Neural cell (in vitro differentiated cells): ENCODE results near the gene NOL4L. TPM values are rescaled to one million over a fixed set of nuclear protein-coding genes. Genes with fewer than 3 reads are reported as not detected.
"Not testable (repeated sequence)": the region's sequence is repeated elsewhere in the genome, so short reads cannot be mapped to it uniquely, and the experiment has no call there.

Experiments
- H2AFZ ChIP-seq: fragments of 200-600, 300-800 bp; sonication (generic), shearing (Covaris generic); 2 replicates; pipeline ENCODE4 v1.6.0; 2014; ENCODE audit warnings: low read depth, mild to moderate bottlenecking, antibody characterized with exemption, low read length, moderate library complexity
- H3F3A ChIP-seq: fragments of 200-600 bp; shearing (Covaris generic); 2 replicates; pipeline ENCODE4 v1.6.1; 2016; ENCODE audit warnings: mild to moderate bottlenecking, moderate library complexity, mixed read lengths, antibody characterized with exemption, low read length; ENCODE audit not compliant: insufficient read depth, poor library complexity, severe bottlenecking
- H3K27ac ChIP-seq: fragments of 200-600, 300-800 bp; sonication (generic), shearing (Covaris generic); 2 replicates; pipeline ENCODE4 v1.5.1; 2014; ENCODE audit warnings: mild to moderate bottlenecking, low read length, moderate library complexity
- H3K27me3 ChIP-seq: fragments of 300-800, 200-600 bp; sonication (generic), shearing (Covaris generic); 2 replicates; pipeline ENCODE4 v1.6.0; 2014; ENCODE audit warnings: mild to moderate bottlenecking, low read depth, low read length, moderate library complexity; ENCODE audit not compliant: insufficient read depth
- H3K36me3 ChIP-seq: fragments of 300-800, 200-600 bp; sonication (generic), shearing (Covaris generic); 2 replicates; pipeline ENCODE4 v1.5.1; 2014; ENCODE audit warnings: mild to moderate bottlenecking, antibody characterized with exemption, low read length, moderate library complexity; ENCODE audit not compliant: insufficient read depth
- H3K4me2 ChIP-seq: fragments of 300-800, 200-600 bp; sonication (generic), shearing (Covaris generic); 2 replicates; pipeline ENCODE4 v1.6.0; 2014; ENCODE audit warnings: mild to moderate bottlenecking, low read length
- H3K4me3 ChIP-seq: fragments of 300-800, 200-600 bp; sonication (generic), shearing (Covaris generic); 2 replicates; pipeline ENCODE4 v1.5.1; 2014; ENCODE audit warnings: mild to moderate bottlenecking, low read length, moderate library complexity
- H3K79me2 ChIP-seq: fragments of 200-600 bp; shearing (Covaris generic); replicated peaks from 2 replicates; pipeline ENCODE4 v1.6.0; 2014; ENCODE audit warnings: mild to moderate bottlenecking, low read length, moderate library complexity; ENCODE audit not compliant: insufficient read depth
- H3K9ac ChIP-seq: fragments of 300-800, 200-600 bp; sonication (generic), shearing (Covaris generic); 2 replicates; pipeline ENCODE4 v1.6.1; 2016; ENCODE audit warnings: mild to moderate bottlenecking, low read length, mixed read lengths
- H3K9me2 ChIP-seq: fragments of 200-600 bp; shearing (Covaris generic); 2 replicates; pipeline ENCODE4 v1.6.1; 2016; ENCODE audit warnings: mild to moderate bottlenecking, low read length, mixed read lengths; ENCODE audit not compliant: insufficient read depth
- H3K9me3 ChIP-seq: fragments of 200-600, 300-800 bp; sonication (generic), shearing (Covaris generic); 2 replicates; pipeline ENCODE4 v1.6.1; 2016; ENCODE audit warnings: mild to moderate bottlenecking, mixed run types, low read length, moderate library complexity, mixed read lengths
- H4K20me1 ChIP-seq: fragments of 200-600 bp; shearing (Covaris generic); 2 replicates; pipeline ENCODE4 v1.6.1; 2016; ENCODE audit warnings: mild to moderate bottlenecking, mixed run types; ENCODE audit not compliant: insufficient read depth
- EP300 ChIP-seq: fragments of 450-650 bp; conservative IDR thresholded peaks from 2 replicates; pipeline ENCODE4 v1.6.1; 2014; ENCODE audit warnings: antibody characterized with exemption, mild to moderate bottlenecking, moderate library complexity; ENCODE audit not compliant: poor library complexity, severe bottlenecking
- EZH2 ChIP-seq: fragments of 200-600, 300-800 bp; shearing (Covaris generic), sonication (generic); IDR thresholded peaks from 2 replicates; pipeline ENCODE4 v1.6.1; 2014; ENCODE audit warnings: antibody characterized with exemption, low read length, borderline replicate concordance, mild to moderate bottlenecking; ENCODE audit not compliant: insufficient read depth, poor library complexity, severe bottlenecking
- MXI1 ChIP-seq: fragments of 450-650 bp; conservative IDR thresholded peaks from 2 replicates; pipeline ENCODE4 v1.6.1; 2014; ENCODE audit warnings: antibody characterized with exemption, mild to moderate bottlenecking; ENCODE audit not compliant: poor library complexity, severe bottlenecking
- POLR2AphosphoS5 ChIP-seq: IDR thresholded peaks from 2 replicates; pipeline ENCODE4 v1.6.1; 2012
- RAD21 ChIP-seq: fragments of 450-650 bp; conservative IDR thresholded peaks from 2 replicates; pipeline ENCODE4 v1.6.1; 2014; ENCODE audit warnings: antibody characterized with exemption, mild to moderate bottlenecking, moderate library complexity
- SMC3 ChIP-seq: fragments of 450-650 bp; conservative IDR thresholded peaks from 2 replicates; pipeline ENCODE4 v1.6.1; 2014; ENCODE audit warnings: antibody characterized with exemption, mild to moderate bottlenecking, moderate library complexity; ENCODE audit not compliant: poor library complexity
- TAF1 ChIP-seq: IDR thresholded peaks from 2 replicates; pipeline ENCODE4 v1.6.1; 2012; ENCODE audit warnings: low read depth
- polyA plus RNA-seq: library from polyadenylated mRNA; depleted of rRNA; stranded (reverse); fragments of >200 nt; gene quantifications from 2 replicates; pipeline ENCODE4 v1.2.3, GENCODE V29; 2014
- TF ChIP-seq, protein P1 (sequence below): IDR thresholded peaks from 2 replicates; pipeline ENCODE4 v1.6.1; 2012; ENCODE audit warnings: borderline replicate concordance
- TF ChIP-seq, protein P2 (sequence below): fragments of 450-650 bp; IDR thresholded peaks from 2 replicates; pipeline ENCODE4 v1.5.1; 2014; ENCODE audit warnings: antibody characterized with exemption, mild to moderate bottlenecking, moderate library complexity; ENCODE audit not compliant: poor library complexity, severe bottlenecking

Gene NOL4L
- polyA plus RNA-seq, 1 donor from 2014 or later: 20.4 TPM

GRCh38 chr20:32596681-32597252 is 11.6 kb upstream of the NOL4L start:
- no peak for TF ChIP-seq EZH2
- TF ChIP-seq, protein P1, sequence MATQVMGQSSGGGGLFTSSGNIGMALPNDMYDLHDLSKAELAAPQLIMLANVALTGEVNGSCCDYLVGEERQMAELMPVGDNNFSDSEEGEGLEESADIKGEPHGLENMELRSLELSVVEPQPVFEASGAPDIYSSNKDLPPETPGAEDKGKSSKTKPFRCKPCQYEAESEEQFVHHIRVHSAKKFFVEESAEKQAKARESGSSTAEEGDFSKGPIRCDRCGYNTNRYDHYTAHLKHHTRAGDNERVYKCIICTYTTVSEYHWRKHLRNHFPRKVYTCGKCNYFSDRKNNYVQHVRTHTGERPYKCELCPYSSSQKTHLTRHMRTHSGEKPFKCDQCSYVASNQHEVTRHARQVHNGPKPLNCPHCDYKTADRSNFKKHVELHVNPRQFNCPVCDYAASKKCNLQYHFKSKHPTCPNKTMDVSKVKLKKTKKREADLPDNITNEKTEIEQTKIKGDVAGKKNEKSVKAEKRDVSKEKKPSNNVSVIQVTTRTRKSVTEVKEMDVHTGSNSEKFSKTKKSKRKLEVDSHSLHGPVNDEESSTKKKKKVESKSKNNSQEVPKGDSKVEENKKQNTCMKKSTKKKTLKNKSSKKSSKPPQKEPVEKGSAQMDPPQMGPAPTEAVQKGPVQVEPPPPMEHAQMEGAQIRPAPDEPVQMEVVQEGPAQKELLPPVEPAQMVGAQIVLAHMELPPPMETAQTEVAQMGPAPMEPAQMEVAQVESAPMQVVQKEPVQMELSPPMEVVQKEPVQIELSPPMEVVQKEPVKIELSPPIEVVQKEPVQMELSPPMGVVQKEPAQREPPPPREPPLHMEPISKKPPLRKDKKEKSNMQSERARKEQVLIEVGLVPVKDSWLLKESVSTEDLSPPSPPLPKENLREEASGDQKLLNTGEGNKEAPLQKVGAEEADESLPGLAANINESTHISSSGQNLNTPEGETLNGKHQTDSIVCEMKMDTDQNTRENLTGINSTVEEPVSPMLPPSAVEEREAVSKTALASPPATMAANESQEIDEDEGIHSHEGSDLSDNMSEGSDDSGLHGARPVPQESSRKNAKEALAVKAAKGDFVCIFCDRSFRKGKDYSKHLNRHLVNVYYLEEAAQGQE: no peak
- TF ChIP-seq RAD21: no peak
- TF ChIP-seq, protein P2, sequence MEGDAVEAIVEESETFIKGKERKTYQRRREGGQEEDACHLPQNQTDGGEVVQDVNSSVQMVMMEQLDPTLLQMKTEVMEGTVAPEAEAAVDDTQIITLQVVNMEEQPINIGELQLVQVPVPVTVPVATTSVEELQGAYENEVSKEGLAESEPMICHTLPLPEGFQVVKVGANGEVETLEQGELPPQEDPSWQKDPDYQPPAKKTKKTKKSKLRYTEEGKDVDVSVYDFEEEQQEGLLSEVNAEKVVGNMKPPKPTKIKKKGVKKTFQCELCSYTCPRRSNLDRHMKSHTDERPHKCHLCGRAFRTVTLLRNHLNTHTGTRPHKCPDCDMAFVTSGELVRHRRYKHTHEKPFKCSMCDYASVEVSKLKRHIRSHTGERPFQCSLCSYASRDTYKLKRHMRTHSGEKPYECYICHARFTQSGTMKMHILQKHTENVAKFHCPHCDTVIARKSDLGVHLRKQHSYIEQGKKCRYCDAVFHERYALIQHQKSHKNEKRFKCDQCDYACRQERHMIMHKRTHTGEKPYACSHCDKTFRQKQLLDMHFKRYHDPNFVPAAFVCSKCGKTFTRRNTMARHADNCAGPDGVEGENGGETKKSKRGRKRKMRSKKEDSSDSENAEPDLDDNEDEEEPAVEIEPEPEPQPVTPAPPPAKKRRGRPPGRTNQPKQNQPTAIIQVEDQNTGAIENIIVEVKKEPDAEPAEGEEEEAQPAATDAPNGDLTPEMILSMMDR: no peak
- no peak for TF ChIP-seq EP300
- no peak for TF ChIP-seq SMC3
- no peak for TF ChIP-seq MXI1
- Histone ChIP-seq H3K9ac (no peak overlapping the region), H2AFZ (no peak overlapping the region), H3K9me2 (no peaks in the 10 kb centered on the region), H3K4me2 (no peak overlapping the region), H3F3A (no peaks in the 10 kb centered on the region), H3K79me2 (no peaks in the 10 kb centered on the region), H3K27ac (no peak overlapping the region), H3K27me3 (no peaks in the 10 kb centered on the region), H4K20me1 (no peaks in the 10 kb centered on the region), H3K9me3 (no peaks in the 10 kb centered on the region), H3K4me3 (no peak overlapping the region), H3K36me3 (no peaks in the 10 kb centered on the region)

GRCh38 chr20:32595143-32595542 is 10.0 kb upstream of the NOL4L start:
- H3K9ac ChIP-seq: no peak overlapping the region
- H3F3A ChIP-seq: no peaks in the 10 kb centered on the region
- no peak overlapping the region for H3K27ac ChIP-seq
- no peaks in the 10 kb centered on the region for H3K79me2 ChIP-seq
- no peaks in the 10 kb centered on the region for H3K36me3 ChIP-seq
- H4K20me1 ChIP-seq: no peaks in the 10 kb centered on the region
- no peaks in the 10 kb centered on the region for H3K27me3 ChIP-seq
- no peak overlapping the region for H3K4me2 ChIP-seq
- H3K4me3 ChIP-seq: no peak overlapping the region
- H2AFZ ChIP-seq: no peak overlapping the region
- no peaks in the 10 kb centered on the region for H3K9me2 ChIP-seq
- H3K9me3 ChIP-seq: no peaks in the 10 kb centered on the region
- no peak for TF ChIP-seq EP300
- no peak for TF ChIP-seq MXI1
- no peak for TF ChIP-seq TAF1
- TF ChIP-seq SMC3: no peak
- TF ChIP-seq POLR2AphosphoS5: no peak
- TF ChIP-seq RAD21: no peak
- TF ChIP-seq, protein P1: no peak
- TF ChIP-seq, protein P2: no peak

- H3K4me2 ChIP-seq, H3K27ac ChIP-seq, H4K20me1 ChIP-seq, H3K4me3 ChIP-seq, H2AFZ ChIP-seq, H3K9ac ChIP-seq, H3K27me3 ChIP-seq, H3K9me3 ChIP-seq, H3K36me3 ChIP-seq, H3K79me2 ChIP-seq, H3K9me2 ChIP-seq, H3F3A ChIP-seq: not testable (repeated sequence)
Measured at GRCh38 chr20:32594669-32595068, 9.5 kb upstream of the NOL4L start.
